Esophagus muscularis mucosa (tissue), 4 donors: ENCODE data around the gene CEND1.

ENCODE experiments used
- EP300 ChIP-seq: sonication (generic); formaldehyde crosslinking; IDR thresholded peaks from one replicate; pipeline ENCODE4 v1.6.1; 2017; ENCODE audit warnings: antibody characterized with exemption
- POLR2A ChIP-seq: fragments of 450-650 bp; IDR thresholded peaks from one replicate; pipeline ENCODE4 v1.6.1; 2017; ENCODE audit warnings: antibody characterized with exemption, moderate library complexity, mild to moderate bottlenecking, low read depth
- TF ChIP-seq, protein P1 (sequence below), 3 experiments: fragments of 200-600 bp in 2 of 3; fragments of 450-650 bp in 1 of 3; sonication (generic) in 2 of 3; IDR thresholded peaks; one replicate each; pipeline ENCODE4 v1.5.1; 2017 to 2019; ENCODE audit warnings: antibody characterized with exemption in 3 of 3, mild to moderate bottlenecking in 2 of 3, moderate library complexity in 1 of 3

DNA sequence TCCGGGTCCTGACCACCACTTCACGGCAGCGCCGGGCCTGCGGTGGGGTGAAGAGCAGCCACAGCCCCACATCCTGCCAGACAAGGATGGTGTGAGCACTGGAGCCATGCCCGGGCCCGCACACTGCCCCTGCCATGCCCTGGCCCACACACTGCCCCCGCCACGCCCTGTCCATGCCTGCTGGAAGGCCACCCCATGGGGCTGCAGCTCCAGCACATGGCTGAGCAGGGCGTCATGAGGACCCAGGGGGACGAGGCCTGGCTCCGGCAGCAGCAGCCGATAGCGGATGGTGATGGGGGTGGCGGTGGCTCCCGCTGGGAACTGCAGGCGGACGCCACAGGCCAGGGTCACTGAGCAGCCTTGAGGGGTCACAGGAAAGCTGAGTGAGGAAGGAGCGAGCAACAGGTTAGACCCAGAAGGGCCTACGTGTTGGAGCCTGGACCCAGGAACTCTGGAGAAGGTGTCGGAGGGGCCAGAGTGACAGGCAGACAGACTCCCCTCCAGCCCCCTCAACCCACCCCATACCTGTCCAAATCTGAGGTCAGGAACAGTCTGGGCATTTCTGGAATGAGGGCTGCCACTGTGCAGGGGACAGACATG is 12.2 kb upstream of the CEND1 start:
- TF ChIP-seq, protein P1, sequence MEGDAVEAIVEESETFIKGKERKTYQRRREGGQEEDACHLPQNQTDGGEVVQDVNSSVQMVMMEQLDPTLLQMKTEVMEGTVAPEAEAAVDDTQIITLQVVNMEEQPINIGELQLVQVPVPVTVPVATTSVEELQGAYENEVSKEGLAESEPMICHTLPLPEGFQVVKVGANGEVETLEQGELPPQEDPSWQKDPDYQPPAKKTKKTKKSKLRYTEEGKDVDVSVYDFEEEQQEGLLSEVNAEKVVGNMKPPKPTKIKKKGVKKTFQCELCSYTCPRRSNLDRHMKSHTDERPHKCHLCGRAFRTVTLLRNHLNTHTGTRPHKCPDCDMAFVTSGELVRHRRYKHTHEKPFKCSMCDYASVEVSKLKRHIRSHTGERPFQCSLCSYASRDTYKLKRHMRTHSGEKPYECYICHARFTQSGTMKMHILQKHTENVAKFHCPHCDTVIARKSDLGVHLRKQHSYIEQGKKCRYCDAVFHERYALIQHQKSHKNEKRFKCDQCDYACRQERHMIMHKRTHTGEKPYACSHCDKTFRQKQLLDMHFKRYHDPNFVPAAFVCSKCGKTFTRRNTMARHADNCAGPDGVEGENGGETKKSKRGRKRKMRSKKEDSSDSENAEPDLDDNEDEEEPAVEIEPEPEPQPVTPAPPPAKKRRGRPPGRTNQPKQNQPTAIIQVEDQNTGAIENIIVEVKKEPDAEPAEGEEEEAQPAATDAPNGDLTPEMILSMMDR (IDR thresholded peaks at IDR 0.05) = no peak
- TF ChIP-seq POLR2A (no peak), EP300 (no peak)
